Measurements from ENCODE around the gene DDX52. TPM values are rescaled to one million over a fixed set of nuclear protein-coding genes. Genes with fewer than 3 reads are reported as not detected.

Gene DDX52
- total and polyA plus RNA-seq, 9 of the 15 experiments (the other 6 are each of a cell fraction or from before 2014, with no cell fraction given), result 19.1 to 50.5 (median 34.8) TPM

DNA sequence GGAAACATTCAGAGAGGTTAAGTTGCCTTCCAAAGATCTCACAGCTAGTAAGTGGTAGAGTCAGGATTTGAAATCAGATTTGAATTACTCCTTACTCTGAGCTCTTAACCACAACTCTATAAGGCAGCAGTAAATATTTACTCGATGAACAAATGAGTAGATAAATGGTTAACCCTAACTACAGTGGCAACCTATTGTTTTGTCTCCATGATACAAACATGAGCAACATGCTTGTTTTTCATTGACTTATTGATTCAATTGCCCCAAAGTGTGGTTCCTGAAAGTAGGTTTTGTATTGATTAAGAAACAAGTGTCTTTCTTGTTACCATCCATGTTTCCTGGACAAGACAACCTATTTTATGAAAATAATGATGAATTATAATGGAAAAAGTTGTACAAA, 34.8 kb upstream of the DDX52 start:
- Histone ChIP-seq H3K27me3 (ENCODE audit: control insufficient read depth in 2 of 2, insufficient read depth in 2 of 2, low read length in 2 of 2) (peaks cover 10 to 22% of the 10 kb centered on the region in 2 experiments), H2AFZ (ENCODE audit: low read depth, low read length) (no peak overlapping the region), H3K9ac (ENCODE audit: insufficient read depth in 1 of 2, low read depth in 2 of 2, low read length in 2 of 2) (no peak overlapping the region), H3K4me1 (replicated peaks in 1 of 2; ENCODE audit: control insufficient read depth in 2 of 2, insufficient read depth in 2 of 2, low read length in 2 of 2) (no peaks in the 10 kb centered on the region), H3K4me3 (no peak overlapping the region), H3K9me1 (ENCODE audit: control insufficient read depth, insufficient read depth, low read length) (no peaks in the 10 kb centered on the region), H4K20me1 (replicated peaks; ENCODE audit: control insufficient read depth, insufficient read depth, low read length) (no peaks in the 10 kb centered on the region), H3K36me3 (ENCODE audit: control insufficient read depth, insufficient read depth, low read length) (no peaks in the 10 kb centered on the region), H3K9me3 (replicated peaks; ENCODE audit: control insufficient read depth, insufficient read depth, low read depth, low read length) (no peaks in the 10 kb centered on the region), H3K4me2 (ENCODE audit: insufficient read depth, low read length) (no peak overlapping the region), H3K79me2 (ENCODE audit: control insufficient read depth, insufficient read depth, low read length) (no peaks in the 10 kb centered on the region), H3K27ac (ENCODE audit: extremely low read depth, low read depth, low read length) (no peak overlapping the region)
- WGBS (ENCODE audit: insufficient coverage, low coverage, missing lambda C conversion rate), result 5% methylated on average over 1 of the region's 1 CpG
- intact Hi-C loops (cut with micrococcal nuclease) (no loop called here), in situ Hi-C loops (cut with MboI) (no loop called here)
- no peak for DNase-seq (ENCODE audit: extremely low read depth in 1 of 4, low spot score in 3 of 4)
- no peak for ATAC-seq
- POLR2A ChIA-PET, result no interaction called here
- CTCF ChIA-PET (ENCODE audit: low intra/inter-chr PET ratio), result no interaction called here
- TF ChIP-seq ERF (CRISPR knock-in tag; IDR thresholded peaks at IDR 0.05), result no peak
- TF ChIP-seq ZNF431 (CRISPR knock-in tag; IDR thresholded peaks at IDR 0.05), result no peak
- no peak for TF ChIP-seq ARHGAP35 (IDR thresholded peaks at IDR 0.05; ENCODE audit: partially characterized antibody)
- TF ChIP-seq FUS (optimal IDR thresholded peaks at IDR 0.05; ENCODE audit: low read depth, low read length), result no peak
- TF ChIP-seq DDX20 (tag; IDR thresholded peaks at IDR 0.05; ENCODE audit: low read depth), result no peak
- TF ChIP-seq SIRT6 (IDR thresholded peaks at IDR 0.05; ENCODE audit: low read depth, low read length), result no peak
- TF ChIP-seq, protein P1, sequence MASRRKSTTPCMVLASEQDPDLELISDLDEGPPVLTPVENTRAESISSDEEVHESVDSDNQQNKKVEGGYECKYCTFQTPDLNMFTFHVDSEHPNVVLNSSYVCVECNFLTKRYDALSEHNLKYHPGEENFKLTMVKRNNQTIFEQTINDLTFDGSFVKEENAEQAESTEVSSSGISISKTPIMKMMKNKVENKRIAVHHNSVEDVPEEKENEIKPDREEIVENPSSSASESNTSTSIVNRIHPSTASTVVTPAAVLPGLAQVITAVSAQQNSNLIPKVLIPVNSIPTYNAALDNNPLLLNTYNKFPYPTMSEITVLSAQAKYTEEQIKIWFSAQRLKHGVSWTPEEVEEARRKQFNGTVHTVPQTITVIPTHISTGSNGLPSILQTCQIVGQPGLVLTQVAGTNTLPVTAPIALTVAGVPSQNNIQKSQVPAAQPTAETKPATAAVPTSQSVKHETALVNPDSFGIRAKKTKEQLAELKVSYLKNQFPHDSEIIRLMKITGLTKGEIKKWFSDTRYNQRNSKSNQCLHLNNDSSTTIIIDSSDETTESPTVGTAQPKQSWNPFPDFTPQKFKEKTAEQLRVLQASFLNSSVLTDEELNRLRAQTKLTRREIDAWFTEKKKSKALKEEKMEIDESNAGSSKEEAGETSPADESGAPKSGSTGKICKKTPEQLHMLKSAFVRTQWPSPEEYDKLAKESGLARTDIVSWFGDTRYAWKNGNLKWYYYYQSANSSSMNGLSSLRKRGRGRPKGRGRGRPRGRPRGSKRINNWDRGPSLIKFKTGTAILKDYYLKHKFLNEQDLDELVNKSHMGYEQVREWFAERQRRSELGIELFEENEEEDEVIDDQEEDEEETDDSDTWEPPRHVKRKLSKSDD (conservative IDR thresholded peaks at IDR 0.05; ENCODE audit: low read length), result no peak
- TF ChIP-seq, protein P2, sequence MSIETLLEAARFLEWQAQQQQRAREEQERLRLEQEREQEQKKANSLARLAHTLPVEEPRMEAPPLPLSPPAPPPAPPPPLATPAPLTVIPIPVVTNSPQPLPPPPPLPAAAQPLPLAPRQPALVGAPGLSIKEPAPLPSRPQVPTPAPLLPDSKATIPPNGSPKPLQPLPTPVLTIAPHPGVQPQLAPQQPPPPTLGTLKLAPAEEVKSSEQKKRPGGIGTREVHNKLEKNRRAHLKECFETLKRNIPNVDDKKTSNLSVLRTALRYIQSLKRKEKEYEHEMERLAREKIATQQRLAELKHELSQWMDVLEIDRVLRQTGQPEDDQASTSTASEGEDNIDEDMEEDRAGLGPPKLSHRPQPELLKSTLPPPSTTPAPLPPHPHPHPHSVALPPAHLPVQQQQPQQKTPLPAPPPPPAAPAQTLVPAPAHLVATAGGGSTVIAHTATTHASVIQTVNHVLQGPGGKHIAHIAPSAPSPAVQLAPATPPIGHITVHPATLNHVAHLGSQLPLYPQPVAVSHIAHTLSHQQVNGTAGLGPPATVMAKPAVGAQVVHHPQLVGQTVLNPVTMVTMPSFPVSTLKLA (conservative IDR thresholded peaks at IDR 0.05), result no peak
- TF ChIP-seq PML (IDR thresholded peaks at IDR 0.05; ENCODE audit: low read length), result no peak
- no TSS peak for BruUV-seq (replicated peaks)
- no peak for FAIRE-seq

All from K562 (cell line).